GM13977 (cell line): Measurements from ENCODE around the gene DMTF1.

Source experiments
- DNase-seq: peaks from one replicate; pipeline ENCODE4 v3.0.0; 2012; ENCODE audit warnings: low spot score
- CTCF ChIP-seq: IDR thresholded peaks from 2 replicates; pipeline ENCODE4 v1.5.1; 2012; ENCODE audit warnings: mild to moderate bottlenecking, control low read depth; ENCODE audit not compliant: insufficient read depth; ENCODE audit errors: extremely low read depth, missing control alignments
- in situ Hi-C: fragments of 300-500 bp; cut with MboI; formaldehyde crosslinking; loops from one replicate; pipeline ENCODE4 v1.12.0; 2022; ENCODE audit warnings: low sequenced_read_pairs, low pct_unique_long_range_greater_than_20kb, mixed read lengths, inconsistent platforms; ENCODE audit not compliant: unreplicated experiment

The DMTF1 gene

GRCh38 chr7:87210506-87210905, 58.3 kb downstream of the DMTF1 start:
- in situ Hi-C loops: no loop called here
- TF ChIP-seq CTCF: no peak
- DNase-seq: no peak

- no peak for TF ChIP-seq CTCF
- in situ Hi-C loops: no loop called here
- DNase-seq: no peak
These were observed 60.2 kb downstream of the DMTF1 start for GRCh38 chr7:87212498-87212897.

GRCh38 chr7:87213252-87213651, 61.0 kb downstream of the DMTF1 start:
- in situ Hi-C loops: no loop called here
- DNase-seq: no peak
- TF ChIP-seq CTCF: no peak

GRCh38 chr7:87213811-87214210, 61.6 kb downstream of the DMTF1 start:
- no peak for TF ChIP-seq CTCF
- no peak for DNase-seq
- in situ Hi-C loops: no loop called here

- DNase-seq: no peak
- in situ Hi-C loops: no loop called here
- no peak for TF ChIP-seq CTCF
These were observed 62.8 kb downstream of the DMTF1 start for GRCh38 chr7:87215046-87215445.

GRCh38 chr7:87216701-87217508, 64.7 kb downstream of the DMTF1 start:
- in situ Hi-C loops: no loop called here
- no peak for TF ChIP-seq CTCF
- DNase-seq: peak; percentile 74
